Measurements from ENCODE around the gene CLEC10A.

- TF ChIP-seq CTCF (IDR thresholded peaks at IDR 0.05) (no peak), POLR2A (IDR thresholded peaks at IDR 0.05) (no peak), POLR2AphosphoS5 (IDR thresholded peaks at IDR 0.05) (no peak)
Measured at GRCh38 chr17:7077911-7078546, 2.0 kb downstream of the CLEC10A start.
